HG03521 (cell line): ENCODE measurements around the gene ELK3.

Experiments
- ATAC-seq: cut with Tn5 transposase; IDR thresholded peaks from one replicate; pipeline ENCODE4 v1.9.1; 2021; ENCODE audit warnings: mild to moderate bottlenecking, moderate library complexity; ENCODE audit not compliant: unreplicated experiment

Gene ELK3

GRCh38 chr12:96211988-96212387 lies 17.8 kb downstream of the ELK3 start:
- ATAC-seq, result no peak

- ATAC-seq, result no peak
These were observed 18.5 kb downstream of the ELK3 start for GRCh38 chr12:96212456-96213375.

GRCh38 chr12:96213869-96214268 lies 19.7 kb downstream of the ELK3 start:
- no peak for ATAC-seq

DNA sequence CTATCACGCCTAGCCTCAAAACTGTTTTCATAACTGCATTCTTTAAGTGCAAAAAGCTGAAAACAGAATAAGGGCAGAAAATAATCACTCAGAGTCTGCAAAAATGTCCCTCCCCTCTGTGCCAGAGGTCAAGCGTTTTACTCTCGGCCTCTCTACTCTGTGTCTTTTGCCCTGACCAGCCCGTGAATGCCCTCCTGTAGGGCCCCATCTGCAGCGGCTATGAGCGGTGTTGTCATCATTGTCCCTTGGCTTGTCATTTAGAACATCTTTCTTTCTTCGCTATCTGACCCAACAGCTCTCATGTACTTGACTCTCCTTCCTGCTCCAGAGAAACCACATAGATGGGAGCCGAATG lies 21.7 kb downstream of the ELK3 start:
- ATAC-seq, result no peak

GRCh38 chr12:96218989-96219678 lies 25.0 kb downstream of the ELK3 start:
- no peak for ATAC-seq

- no peak for ATAC-seq
These were observed 25.6 kb downstream of the ELK3 start for GRCh38 chr12:96219700-96220206.

DNA sequence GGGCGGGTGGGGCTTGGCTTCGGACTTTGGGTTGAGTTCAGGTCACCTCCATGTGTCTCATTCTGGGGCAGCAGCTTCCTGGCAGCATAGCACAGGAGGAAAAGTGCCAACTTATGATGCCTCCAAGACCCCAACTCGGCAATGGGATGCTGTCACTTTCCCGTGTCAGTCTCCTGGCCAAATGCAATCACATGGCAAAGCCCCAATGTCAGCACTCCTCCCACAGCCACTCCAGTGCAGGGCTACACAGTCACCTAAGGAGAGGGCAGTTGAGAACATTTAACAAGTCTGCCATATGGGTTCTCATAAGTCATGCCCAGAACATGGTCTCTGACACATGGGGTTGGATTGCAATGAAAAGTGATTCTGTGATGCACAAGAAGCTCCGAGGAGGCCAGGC lies 26.7 kb downstream of the ELK3 start:
- ATAC-seq, result no peak

DNA sequence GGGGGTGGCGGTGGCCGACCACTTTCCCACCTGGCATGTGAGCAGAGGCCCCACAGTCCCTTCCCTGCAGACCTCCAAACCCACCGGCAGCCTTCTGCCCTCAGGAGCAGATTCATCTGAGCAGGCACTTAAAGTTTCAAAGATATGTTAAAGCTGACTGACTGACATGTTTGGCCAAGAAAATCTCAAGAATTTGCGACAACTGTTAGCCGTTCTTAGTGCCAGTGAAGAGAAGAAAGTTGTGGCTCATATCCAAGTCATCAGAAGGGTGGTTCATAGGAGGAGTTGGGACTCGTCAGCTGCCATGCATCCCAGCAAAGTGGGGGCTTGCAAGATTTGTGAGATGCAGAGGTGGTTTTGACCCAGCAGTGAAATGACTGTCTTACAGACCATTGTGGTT lies 27.2 kb downstream of the ELK3 start:
- ATAC-seq, result no peak

- ATAC-seq, result no peak
These were observed 29.4 kb downstream of the ELK3 start for GRCh38 chr12:96223411-96224218.

- no peak for ATAC-seq
These were observed 30.0 kb downstream of the ELK3 start for GRCh38 chr12:96224219-96224615.

DNA sequence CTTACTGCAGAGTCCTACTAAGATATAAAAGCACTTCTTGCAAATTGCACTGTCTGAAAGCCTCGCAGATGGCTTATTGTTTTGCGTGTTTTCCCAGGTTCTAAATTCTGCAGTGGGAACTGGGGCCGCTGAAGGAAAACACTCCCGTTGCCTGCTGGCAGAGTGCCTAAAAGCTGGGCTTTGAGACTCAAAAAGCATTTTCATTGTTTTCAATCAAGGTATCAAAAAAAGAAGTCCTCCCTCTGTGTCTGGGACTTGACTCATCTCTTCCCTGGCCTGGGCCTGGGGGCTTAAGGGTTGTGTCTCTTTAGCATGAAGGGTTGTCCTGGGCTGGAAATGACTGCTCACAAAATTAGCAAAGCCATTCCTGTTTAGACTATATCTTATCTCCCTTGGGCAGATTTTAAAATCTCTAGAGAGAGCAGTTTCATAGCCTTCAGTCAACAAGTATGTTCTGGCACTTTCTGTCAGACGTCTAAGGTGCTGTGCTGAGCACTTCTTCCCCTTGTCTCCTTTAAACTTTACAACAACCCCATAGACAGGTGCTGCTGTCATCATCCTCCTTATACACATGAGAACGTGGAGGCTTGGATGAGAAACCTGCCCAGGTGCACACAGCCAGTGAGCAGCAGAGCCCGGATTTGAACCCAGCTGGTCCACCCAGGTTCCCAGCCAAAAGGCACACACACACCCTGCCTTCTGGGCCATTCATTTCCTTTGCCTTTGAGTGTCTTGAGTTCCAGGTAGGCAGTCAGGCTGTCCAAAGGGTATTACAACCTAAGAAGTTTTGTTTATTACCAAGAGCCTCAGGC lies 31.1 kb downstream of the ELK3 start:
- no peak for ATAC-seq

DNA sequence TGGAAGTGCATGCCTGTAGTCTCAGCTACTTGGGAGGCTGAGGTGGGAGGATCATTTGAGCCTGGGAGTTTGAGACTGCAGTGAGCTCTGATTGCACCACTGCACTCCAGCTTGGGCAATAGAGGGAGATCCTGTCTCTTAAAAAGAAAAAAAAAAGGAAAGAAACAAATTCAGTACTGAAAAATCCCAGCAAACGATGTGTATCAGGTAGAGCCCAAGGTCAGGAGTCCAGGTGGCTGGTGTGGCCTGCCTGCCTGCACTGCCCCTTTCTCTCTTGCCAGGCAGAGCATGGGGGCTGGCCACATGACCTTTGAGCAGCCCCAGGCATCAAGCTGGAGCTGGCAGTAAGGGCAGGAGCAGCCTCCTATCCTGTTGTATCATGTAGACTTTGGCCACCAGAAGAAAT lies 31.8 kb downstream of the ELK3 start:
- ATAC-seq, result no peak

- no peak for ATAC-seq
These were observed 32.2 kb downstream of the ELK3 start for GRCh38 chr12:96226401-96226800.

DNA sequence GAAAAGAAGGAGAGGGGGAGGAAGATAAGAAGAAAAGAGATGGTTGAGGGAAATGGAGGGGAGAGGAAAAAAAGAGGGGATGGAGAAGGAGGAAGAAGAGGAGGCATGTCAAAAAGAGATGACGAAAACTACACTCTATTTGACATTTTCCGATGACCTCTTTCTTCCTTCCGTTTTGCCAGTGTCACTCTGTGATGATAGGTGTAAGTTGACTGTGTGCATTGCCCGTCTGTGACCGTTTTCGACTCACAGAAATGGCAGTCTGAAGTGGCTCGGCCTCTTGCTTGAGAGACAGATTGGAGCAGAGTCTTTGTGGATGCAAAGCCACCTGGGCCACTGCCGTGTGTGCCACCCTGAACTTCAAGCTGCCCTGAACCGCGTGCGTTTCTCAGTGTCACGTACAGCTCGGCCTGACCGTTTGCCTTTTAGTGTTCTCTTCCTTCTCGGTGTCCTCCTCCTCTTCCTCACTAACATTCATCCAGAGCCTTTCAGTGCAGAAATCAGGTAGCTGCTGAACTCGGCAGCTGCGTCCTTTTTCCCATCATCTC lies 32.7 kb downstream of the ELK3 start:
- no peak for ATAC-seq

DNA sequence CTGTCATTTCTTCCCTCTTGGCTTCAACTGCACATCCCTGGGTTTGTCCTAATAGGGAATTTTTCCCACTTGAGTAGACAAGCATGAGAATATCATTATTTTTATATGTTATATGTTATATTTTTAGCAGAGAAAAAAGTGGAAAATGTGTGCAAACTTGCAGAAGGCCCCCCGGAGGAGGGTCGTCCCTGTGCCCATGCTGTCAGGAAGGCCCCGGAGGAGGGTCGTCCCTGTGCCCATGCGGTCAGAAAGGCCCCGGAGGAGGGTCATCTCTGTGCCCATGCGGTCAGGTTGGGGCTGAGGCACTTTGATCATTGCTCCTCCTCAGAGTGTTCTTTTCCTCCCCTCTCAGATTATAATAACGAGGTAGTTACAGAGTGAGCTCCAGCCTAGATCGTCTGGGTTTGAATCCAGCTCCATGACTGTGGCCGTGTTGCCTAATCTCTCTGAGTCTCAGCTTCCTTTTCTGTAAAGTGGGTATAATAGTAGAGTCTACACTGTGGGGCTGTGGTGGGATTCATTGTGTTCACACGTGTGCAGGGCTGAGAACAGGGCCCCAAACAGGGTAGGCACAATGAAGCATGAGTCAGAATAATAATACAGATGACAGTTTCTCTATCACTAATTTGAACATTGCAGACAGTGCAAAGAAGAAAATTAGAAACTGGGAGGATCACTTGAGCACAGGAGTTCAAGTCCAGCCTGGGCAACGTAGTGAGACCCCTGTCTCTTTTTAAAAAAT lies 33.4 kb downstream of the ELK3 start:
- no peak for ATAC-seq

DNA sequence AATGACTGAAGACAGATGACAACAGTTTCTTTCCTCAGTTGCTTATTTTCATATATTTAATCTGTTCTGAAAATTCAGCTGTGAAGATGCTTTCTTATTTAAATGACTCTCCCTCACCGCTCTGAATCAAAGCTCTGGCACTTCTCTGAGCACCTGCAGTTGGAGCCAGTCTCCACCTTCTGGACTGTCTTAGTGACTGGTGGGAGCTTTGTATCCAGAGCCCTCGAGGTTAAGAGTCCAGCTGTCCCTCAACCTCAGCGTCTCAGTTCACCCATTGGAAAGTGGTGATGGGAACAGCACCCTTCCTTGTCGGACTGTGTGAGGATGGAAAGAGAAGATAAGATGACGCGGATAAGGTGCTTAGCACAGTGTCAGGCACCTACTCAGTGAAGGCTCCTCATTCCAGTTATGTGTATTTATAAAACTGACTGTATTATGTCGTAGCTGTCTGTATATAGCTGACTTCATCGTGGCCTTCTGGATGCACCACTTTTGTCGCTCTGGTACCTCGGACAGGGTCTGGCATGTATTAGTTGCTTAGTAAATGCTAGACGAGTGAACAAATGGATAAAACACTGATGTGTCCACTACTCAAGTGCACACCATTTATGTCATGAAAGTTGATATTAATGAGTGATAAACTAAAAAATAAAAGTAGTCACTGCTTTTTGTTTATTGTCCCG lies 34.5 kb downstream of the ELK3 start:
- no peak for ATAC-seq

GRCh38 chr12:96230646-96231045 lies 36.5 kb downstream of the ELK3 start:
- no peak for ATAC-seq

DNA sequence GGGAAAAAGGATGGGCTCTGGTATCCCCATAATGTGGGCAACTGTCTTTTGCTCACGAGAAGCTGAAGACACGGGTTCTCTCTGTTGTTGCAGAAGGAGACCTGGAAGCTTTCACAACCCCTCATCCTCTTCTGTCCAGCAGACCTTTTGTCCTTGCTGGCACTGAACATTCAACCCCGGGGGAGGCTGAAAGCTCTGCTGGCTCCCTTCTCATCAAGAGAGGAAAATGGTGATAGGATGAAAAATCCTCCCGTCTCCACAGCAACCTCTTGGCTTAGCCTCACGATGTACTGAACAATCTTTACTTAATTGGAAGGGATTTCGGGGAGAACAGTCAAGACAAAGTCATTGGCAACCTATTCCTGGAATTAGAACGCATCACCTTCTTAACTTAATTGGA lies 39.0 kb downstream of the ELK3 start:
- no peak for ATAC-seq

DNA sequence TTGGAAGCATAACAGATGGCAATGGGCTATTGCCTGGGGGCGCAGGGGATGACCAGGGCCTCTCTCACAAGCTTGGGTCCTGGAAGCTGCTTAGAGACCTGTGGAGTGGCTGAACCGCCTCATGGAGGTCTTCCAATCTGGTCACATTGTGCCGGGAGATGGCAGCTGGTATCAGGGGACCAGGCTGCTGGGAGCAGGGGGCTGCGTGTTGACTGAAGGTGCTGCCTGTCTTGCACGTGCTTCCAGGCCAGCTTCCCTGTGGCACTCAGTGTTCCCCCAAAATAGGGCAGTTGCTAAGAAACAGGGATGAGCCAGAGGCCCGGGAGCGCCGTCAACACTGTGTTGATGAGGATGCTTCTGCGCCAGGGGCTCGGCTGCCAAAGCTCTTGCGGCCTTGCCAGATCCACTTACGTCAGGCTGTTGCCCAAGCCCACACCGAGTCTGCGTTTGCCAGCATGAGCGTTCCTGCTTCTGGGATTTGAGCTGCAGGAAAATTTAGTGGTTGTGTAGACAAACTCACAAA lies 39.8 kb downstream of the ELK3 start:
- ATAC-seq, result no peak
